ENCODE measurements around the gene DAGLA. TPM values are rescaled to one million over a fixed set of nuclear protein-coding genes. Genes with fewer than 3 reads are reported as not detected.

The DAGLA gene
- total RNA-seq, 1 experiment from 2014 or later: 4.5 TPM

DNA sequence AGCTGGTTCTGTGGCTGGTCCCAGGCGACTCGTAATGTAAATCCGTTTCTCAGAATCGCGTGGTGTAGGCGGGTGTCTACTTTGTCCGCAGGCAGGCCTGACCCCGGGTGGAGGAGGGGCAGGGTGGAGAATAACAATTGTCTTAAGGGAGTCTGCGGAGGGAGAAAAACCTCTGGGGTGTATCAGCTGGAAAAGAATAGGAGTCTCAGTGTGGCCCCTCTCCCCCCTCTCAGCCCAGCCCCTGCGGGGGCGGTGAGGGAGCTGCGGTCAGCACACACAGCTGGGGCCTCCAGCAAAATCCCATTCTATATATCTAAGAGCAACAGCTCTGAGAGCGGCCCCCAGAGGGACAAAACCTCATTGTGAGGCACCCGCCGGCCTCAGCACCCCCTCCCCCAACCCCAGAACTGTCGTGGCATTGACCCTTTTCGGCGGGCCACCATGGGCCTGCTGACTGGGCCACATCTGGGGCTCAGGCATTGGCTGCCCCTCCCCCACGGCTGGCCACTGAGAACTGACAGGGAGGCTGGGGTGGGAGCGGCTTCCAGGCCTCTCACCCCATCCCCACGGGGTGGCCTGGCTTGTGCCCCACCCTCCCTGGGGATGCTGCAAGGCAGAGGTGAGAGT lies 69.5 kb downstream of the DAGLA start:
- Mint-ChIP-seq H3K27ac (peak overlapping the region in 1 of 3 experiments; percentile 10; a peak in 3 of 7 replicates), H3K4me1 (peaks cover 37 to 62% of the 10 kb centered on the region in 2 experiments), H3K36me3 (ENCODE audit: insufficient read depth in 1 of 3, low read depth in 3 of 3) (no peaks in the 10 kb centered on the region), H3K9me3 (peaks cover 0 to 3% of the 10 kb centered on the region in 2 experiments; a peak in 1 of 5 replicates), H3K4me3 (peak overlapping the region in 1 of 2 experiments; percentile 3; a peak in 4 of 5 replicates), H3K27me3 (ENCODE audit: low read depth) (peaks cover 38% of the 10 kb centered on the region)
- no CpG with 5 or more reads among the region's 21 CpGs for WGBS (ENCODE audit: extremely low coverage, insufficient read length, low lambda C conversion rate)
- Histone ChIP-seq H3K27ac (ENCODE audit: insufficient read length, low read depth, low read length) (no peak overlapping the region), H2BK5ac (ENCODE audit: insufficient read length, low read length) (no peak overlapping the region), H3K14ac (ENCODE audit: insufficient read depth, low read length) (no peak overlapping the region), H2AFZ (ENCODE audit: low read length) (no peak overlapping the region), H3K18ac (ENCODE audit: insufficient read length, low read depth, low read length) (no peak overlapping the region), H3K79me2 (ENCODE audit: insufficient read depth, low read length) (no peaks in the 10 kb centered on the region), H3T11ph (ENCODE audit: low read length) (no peak overlapping the region), H3K27me3 (ENCODE audit: insufficient read depth, low read length) (peaks cover 8% of the 10 kb centered on the region; the same call in 1 of the 2 replicates), H2BK120ac (ENCODE audit: low read depth, low read length, poor library complexity, severe bottlenecking) (no peak overlapping the region), H4K5ac (ENCODE audit: insufficient read length, low read depth, low read length) (no peak overlapping the region), H4K91ac (ENCODE audit: insufficient read length, low read depth, low read length) (no peak overlapping the region), H3K9me3 (ENCODE audit: control insufficient read depth, low read depth, low read length) (no peaks in the 10 kb centered on the region), H2BK12ac (ENCODE audit: insufficient read length, low read depth, low read length) (no peak overlapping the region), H2BK20ac (ENCODE audit: low read depth, low read length, poor library complexity, severe bottlenecking) (no peak overlapping the region), H3K79me1 (ENCODE audit: insufficient read depth, low read depth, low read length, poor library complexity, severe bottlenecking) (no peaks in the 10 kb centered on the region), H3K9ac (ENCODE audit: extremely low read depth, insufficient read length, low read length) (no peak overlapping the region), H2AK5ac (ENCODE audit: insufficient read length, low read length) (no peak overlapping the region), H3K4ac (ENCODE audit: low read depth, low read length) (no peak overlapping the region), H3K56ac (ENCODE audit: insufficient read length, low read depth, low read length) (no peak overlapping the region), H3K23me2 (ENCODE audit: insufficient read length, low read depth, low read length, poor library complexity, severe bottlenecking) (peaks cover 5% of the 10 kb centered on the region), H4K20me1 (ENCODE audit: control insufficient read depth, insufficient read depth, insufficient read length) (no peaks in the 10 kb centered on the region), H2BK15ac (ENCODE audit: low read depth, low read length) (no peak overlapping the region), H3K23ac (ENCODE audit: insufficient read length, low read depth, low read length) (no peak overlapping the region), H3K4me1 (ENCODE audit: insufficient read depth, low read length) (peaks cover 2% of the 10 kb centered on the region; the same call in 1 of the 2 replicates), H4K8ac (replicated peaks; ENCODE audit: insufficient read length, low read depth, low read length) (no peak overlapping the region), H3K4me2 (ENCODE audit: insufficient read depth, insufficient read length, low read length) (no peak overlapping the region)
- no peak for DNase-seq
- TF ChIP-seq, protein P1, sequence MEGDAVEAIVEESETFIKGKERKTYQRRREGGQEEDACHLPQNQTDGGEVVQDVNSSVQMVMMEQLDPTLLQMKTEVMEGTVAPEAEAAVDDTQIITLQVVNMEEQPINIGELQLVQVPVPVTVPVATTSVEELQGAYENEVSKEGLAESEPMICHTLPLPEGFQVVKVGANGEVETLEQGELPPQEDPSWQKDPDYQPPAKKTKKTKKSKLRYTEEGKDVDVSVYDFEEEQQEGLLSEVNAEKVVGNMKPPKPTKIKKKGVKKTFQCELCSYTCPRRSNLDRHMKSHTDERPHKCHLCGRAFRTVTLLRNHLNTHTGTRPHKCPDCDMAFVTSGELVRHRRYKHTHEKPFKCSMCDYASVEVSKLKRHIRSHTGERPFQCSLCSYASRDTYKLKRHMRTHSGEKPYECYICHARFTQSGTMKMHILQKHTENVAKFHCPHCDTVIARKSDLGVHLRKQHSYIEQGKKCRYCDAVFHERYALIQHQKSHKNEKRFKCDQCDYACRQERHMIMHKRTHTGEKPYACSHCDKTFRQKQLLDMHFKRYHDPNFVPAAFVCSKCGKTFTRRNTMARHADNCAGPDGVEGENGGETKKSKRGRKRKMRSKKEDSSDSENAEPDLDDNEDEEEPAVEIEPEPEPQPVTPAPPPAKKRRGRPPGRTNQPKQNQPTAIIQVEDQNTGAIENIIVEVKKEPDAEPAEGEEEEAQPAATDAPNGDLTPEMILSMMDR (conservative IDR thresholded peaks at IDR 0.05): no peak

Measured in H9 (cell line).